T follicular helper cell (primary cell): Measurements from ENCODE around the gene LRRC4C.

ENCODE experiments used
- DNase-seq: peaks from one replicate; pipeline ENCODE4 v3.0.0-alpha.2; 2020; ENCODE audit warnings: low read depth

The LRRC4C gene

DNA sequence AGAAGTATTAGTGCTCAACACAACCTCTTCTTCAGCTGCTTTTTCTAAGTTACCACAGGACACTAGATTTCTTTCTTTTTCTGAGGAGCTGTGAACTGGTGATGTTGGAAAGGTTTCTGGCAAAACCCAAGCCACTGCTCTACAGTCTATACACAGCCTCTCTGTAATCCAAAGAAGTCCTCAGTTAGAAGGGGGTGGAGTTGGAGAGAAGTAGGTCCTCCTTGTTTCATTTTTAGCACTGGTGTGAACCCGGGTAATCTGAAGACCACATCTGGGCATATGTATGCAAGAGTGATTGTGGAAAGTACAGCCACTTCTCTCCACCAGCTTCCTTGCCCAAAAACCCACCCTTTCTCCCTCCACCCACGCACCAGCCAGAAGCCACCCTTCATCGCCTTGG is 1168.1 kb downstream of the LRRC4C start:
- no peak for DNase-seq

DNA sequence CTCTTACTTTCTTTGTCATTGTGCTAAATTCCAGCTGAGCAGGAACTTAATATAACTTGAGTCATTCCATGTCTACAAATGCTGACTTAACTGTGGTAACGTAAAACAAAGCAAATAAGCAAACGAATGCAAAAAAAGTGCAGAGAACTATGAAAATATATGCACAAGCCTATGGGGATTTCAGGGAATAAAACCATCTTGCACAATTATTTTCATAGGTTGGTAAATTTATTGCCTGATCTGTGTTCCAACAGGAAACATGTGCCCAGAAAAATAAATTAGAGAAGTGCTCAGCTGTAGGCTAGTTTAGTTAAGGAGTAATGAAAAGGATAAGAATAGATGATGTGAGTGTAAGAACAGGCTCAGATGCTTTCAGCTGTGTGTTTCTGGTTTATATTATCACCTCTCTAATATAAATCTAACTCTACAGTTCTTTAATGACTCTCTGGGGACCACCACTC is 1169.3 kb downstream of the LRRC4C start:
- no peak for DNase-seq

DNA sequence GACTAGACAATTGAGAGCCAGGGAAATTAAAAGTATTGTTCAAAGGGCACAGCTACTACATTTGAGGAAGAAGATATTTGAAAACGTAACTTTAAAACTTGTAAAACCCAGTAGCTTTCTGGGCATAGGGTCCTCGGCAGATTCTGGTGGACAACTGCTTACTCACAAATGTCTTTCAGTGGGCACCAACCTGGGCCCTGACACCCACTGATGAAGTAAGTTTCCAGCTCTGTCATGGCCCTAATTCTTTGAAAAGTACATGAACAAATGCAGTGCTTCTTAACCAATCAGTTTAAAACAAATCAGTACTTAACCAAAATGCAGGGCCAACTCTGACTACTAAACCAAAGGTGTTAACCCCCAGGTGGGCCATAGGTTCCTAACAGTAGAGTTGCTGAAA is 1170.1 kb downstream of the LRRC4C start:
- DNase-seq = no peak

DNA sequence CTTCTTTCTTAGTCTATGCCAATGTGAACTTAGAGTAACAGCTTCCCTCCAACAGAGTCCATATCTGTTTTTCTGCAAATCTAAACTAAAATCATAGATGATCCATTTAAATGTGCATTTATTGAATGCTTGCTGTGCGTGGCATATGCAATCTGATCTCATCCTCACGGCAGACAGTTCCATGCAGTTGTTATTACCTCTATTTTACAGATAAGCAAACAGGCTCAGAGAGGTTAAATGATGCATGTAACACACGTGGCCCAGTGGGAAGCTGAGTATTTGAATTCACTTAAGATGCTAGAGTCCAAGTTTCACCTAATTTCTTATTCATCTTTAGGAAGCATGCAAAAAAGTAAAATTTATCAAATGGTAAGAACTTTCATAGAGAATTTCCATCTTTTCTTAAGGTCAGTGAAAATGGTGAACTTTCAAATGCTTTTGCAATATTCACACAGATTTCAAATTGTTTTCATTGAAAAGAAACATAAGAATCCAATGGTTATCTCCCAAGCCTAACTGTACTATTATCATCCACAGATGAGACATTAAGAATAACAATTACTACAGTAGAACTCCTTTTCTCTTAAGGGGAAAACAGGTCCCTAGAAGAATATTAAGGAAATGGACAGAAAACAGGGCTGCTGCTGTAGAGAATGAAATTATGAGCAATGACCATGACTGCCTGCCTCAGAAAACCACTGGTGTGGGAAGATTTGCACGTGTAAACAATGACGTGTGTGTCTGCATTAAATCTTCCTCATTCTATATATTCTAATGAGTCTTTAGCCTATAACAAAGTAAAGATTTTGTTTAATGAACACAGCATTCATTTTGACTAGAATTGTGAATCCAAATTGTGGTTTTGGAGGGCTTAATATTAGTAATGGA is 1171.3 kb downstream of the LRRC4C start:
- DNase-seq = no peak

DNA sequence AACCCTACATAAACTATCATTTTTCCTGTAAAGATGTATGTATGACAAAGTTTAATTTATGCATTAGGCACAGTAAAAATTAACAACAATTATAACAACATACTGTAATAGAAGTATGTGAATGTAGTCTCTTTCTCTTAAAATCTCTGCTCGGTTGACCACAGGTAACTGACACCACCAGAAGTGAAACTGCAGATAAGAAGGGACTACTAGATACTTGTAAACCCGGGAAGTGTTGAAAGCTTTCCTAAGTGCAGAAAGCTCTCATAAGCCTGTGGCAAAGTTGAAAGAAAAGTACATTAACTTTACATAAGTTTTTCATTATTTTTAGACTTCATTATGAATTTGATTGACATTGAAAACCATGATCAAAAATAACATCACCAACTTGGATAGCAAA is 1173.3 kb downstream of the LRRC4C start:
- DNase-seq = no peak

DNA sequence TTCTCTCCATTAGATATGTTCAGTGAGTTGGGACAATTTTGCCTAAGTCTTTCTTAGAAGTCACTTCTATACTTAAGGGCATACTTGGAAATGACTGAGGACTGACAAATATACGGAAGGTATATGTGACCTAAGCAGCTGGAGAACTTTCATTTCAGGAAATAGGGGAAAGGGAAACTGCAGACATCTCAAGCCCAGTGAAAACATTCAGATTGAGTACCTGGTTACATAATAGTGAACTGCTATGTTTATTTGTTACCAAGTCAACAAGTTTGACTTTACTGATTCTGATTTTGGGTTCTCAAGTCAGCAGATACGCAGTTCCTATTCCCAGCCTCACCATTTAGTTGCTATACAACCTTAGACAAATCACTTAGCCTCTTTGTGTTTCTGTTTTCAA is 1173.9 kb downstream of the LRRC4C start:
- no peak for DNase-seq

DNA sequence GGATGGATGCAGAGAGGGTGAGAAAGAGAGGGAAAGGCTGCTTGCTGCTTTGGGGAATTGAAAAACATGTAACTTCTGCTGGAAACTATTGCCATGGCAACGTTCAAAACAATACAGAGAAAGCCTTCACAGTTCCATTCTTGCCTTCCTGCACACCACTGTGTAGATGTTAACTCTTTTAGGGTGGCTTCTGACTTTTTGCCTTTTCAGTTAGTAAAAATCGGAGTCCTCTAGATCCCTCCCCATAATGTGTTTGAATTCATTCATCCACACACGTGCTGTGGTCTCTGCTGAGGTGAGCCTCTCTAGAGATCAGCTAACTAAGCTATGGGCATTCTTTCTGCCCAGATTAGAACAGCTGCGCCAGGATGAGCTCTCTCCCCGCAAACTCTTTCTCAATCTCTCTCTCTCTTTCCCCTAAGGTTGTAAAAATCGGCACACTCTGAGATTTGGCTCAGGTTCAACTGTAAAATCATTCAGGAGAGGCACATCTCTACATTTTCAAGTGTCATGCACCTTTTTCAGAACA is 1178.3 kb downstream of the LRRC4C start:
- DNase-seq = no peak

DNA sequence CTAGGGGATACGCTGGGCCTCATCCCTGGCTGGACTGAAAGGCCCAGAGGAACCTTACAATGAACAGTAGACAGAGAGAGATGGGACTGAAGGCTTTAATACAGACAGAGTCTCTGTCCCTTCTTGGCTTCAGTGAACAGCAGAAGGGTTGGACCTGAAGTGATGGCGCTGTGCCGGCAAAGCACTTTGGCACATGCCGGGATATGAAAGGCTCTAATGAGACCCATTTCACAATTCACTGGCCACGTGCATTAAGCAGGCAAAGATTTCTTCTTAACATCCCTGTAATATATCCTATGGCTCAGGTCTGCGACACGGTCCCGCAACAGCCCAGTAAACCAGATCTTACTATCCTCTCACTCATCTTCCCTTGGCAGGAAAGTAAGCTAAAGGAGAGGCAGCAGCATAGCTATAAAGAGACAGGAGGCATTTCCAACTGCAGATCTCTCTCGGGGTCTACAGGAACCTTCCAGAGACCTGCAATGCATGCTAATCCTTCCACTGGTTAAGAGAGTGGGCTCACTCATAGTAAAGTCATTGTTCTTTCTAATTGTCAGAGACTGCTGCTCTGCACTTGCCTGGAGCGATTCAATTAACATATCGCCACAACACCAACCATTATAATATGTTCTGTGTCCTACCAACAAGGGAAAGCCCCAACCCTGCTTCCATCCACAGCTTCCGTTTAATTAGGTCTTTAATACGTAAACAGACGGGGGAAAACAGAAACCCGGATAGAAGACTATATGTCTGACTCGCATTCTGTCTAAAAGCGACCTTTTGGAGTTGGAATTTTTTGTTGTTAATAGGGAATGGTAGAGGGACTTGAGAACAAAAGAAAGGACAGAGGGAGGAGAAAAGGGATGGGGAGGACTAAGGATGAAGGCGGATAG is 1179.0 kb downstream of the LRRC4C start:
- DNase-seq = no peak

DNA sequence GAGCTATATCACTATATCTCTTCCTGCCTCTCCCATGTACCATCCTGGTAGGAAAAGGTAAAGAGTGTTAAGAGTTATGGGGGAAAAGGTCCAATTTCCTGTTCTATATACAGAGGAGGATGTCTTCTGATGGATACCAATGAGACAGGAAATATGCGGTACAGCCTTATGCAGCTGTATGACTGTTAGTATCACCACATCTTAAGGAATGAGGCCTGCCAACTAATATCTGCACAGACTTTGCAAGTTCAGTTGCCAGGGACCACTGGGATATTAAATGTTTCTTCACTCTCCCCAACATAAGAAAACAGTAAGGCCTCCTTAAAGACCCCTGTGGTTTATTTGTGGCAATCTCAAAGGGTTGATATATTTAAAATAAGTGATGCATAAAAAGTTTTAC is 1182.5 kb downstream of the LRRC4C start:
- DNase-seq = no peak

DNA sequence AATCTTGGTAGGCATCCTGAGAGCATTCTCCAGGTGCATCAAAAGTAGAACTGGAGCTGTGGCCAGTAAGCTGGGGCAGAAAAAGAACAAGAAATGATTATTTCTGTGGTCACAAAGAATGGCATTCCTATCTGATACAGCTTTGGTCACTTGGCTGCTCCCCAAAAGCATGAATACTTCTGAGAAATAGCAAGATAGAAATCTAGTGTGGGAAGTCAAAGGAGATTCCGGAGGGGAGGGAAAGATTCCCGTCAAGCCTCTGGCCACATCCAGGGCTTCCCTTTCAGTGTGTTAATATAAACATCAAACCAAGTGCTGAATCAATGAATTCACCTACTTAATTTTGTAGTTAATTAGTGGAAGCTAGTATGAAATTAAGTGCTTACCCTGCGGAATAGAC is 1185.4 kb downstream of the LRRC4C start:
- no peak for DNase-seq

DNA sequence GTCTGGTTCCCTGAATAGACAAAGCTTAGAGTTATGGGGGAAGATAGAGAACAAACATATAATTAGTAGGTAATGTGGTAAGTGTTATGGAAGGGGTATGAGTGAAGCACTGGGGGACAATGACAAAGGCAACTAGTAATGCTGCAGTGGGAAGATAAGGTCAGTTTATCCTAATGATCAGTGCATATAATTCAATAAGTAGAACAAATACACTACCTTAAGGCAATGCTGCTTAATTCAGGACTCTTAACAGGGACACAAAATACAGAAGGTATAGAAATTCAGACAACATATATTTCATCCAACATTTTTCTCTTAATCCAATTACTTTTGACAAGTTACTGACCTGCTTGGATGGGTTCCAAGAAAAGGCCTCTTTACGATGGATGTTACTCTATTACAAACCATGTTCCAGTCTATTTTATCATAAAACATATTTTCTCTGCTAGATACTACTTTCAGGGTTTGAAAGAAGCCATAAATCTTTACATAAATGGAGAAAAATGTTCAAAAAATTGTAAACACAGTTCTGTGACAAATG is 1186.2 kb downstream of the LRRC4C start:
- DNase-seq = no peak

DNA sequence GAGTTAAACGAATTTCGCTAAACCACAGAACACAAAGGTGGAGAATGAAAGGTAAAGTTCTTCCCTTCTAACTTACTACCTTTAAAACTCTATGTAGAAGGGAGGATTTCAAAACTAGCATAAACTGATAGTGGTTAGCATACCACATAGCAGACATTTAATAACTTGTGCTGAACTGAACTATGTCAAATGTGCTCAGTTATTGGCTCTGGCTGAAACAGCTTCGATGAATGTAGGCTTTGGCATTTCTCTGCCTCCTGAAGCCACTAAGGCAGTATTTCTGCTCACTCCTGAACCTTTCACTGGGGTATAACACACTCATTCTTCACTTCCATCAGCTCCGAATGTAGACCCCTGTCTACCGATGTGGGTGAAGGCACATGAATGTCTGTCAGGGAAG is 1188.1 kb downstream of the LRRC4C start:
- no peak for DNase-seq

DNA sequence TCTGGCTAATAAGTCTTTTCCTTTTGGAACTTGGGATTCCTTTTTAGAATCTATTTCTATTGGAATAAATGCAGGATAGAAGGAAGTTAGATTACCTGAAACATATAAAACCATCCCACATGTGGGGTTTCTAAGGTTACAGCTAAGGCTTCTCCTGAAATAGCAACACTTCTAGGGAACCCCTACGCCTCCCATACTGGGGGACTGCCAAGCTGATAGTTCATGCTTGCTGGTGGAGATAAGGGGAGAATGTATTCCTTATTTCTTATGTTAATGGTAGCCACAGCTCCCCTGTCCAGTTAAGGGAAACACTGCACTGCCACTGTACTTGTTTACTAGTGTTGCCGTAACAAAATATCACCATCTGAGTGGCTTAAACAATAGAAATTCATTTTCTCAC is 1189.6 kb downstream of the LRRC4C start:
- DNase-seq = no peak

DNA sequence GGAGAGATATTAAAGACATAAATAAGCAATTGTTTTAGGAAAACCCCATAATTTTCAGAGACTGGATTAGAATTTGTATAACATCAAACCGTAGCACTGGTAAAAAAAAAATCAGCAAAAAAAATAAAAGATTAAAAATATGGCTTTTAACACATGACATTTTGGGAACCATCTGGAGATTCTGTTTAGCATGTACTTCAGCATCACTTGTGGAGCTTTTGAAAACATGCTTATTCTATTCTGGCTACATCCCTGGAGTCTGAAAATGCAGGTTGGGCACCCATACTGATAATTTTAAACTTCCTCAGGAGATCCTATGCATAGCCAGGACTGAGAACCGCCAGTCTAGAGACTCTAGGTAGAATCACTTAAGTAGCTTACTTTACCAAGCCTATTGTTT is 1190.9 kb downstream of the LRRC4C start:
- DNase-seq = no peak

DNA sequence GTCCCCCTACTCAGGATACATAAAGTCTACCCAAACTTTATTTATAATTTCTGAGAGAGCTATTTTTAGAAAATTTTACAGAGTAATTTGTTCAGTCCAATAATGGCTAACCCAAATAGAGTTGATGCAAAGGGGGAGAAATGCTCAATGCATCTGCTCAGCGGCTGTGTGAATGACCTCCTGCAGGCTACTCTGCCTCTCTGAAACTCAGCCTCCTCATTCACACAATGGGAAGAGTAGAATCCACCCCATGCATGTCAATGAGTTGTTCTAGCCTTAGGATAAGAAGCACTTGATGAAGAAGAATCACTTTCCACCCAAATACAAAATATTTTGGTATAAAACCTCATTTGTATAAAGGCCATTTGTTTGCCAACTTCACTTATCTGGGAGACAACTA is 1204.0 kb downstream of the LRRC4C start:
- DNase-seq = no peak

DNA sequence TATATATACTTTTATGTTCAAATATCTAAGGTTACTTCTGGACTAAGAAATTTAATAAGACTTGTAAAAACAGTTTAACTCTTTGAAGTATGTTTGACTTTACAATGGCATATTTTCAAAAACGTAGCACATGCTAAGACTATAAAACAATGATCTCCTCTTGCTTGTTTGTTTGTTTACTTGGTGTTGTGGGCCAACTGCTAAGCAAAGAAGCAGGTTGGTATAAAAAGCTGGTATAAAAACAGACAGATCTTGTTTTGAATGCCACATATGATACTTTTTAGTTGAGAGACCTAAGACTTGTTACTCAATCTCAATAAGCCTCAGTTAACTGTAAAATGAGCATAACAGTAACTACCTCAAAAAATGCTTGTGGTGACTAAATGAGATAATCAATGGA is 1206.3 kb downstream of the LRRC4C start:
- DNase-seq = no peak

DNA sequence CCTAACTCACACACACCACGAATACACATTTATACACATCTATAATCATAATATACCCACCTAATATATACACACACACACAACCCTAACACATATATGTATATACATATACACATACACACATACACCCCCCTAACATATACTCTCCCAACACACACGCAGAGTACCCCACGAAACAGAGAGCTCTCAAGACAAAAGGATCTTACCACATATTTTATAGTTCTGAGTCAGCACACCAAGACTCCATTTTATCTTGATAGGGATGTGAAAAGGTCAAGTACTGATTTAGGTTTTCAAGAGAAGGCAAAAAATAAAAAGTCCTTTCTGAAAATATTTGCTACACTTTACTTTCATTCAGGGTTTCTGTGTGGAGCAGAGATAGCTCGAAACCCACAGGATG is 1207.2 kb downstream of the LRRC4C start:
- DNase-seq = no peak

DNA sequence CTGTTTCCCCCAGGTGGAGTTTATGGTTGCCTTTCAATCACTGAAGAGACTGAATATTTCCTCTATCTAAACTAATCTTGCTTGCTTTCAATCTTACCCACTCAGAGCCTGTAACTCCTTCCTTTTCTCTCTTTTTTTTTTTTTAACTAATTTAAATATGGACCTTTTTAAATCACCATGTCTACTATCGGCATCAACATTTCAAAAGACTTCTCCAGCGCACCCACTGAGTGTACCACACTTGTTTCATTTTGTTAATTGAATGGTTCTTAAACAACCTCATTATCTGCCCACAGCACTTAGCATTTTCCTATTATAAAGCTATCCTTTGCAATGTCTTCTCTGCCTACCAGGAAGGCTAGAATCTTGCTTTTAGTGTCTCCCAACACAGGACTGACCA is 1212.5 kb downstream of the LRRC4C start:
- DNase-seq = no peak

DNA sequence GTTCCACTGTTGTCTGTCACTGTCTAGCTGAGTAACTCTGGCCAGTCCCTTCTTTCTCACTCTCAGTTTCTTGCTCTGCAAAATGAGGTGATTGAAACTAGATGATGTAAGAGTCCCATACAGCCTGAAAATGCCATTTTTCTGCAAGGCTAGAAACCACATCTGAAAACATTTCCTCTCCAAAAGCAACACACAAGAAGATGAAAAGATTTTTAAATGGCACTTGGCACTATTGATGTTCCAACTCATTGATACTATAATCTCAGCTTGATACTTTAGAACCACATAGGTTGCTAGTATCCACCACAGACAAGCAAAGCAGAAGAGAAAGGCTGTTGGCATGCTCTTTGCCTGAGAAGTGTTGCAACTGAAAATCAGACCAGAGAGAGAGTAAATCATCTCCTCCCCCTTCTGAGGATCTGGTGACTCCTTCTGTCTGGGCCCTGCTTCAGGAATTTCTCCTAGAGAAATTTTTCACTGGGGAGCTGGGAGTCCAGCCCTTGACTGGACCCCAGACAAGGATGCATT is 1217.9 kb downstream of the LRRC4C start:
- DNase-seq = no peak

DNA sequence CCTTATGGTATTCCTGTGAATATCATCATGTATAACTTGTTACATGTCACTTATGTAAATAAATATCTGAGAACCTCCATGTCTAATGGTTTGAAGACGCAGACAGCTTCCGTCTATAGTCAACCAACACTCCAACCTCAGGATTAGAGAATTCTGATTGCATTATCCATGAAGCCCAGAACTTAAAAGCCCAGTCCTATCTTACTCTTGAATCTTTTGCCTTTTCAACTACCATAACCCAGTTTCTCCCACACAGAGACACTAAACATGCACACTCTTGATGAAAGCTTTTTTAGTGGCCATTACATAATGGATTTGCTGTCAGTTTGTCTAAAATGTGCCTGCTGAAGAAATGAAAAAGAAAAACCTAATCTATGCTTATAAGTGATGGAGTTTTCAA is 1219.2 kb downstream of the LRRC4C start:
- DNase-seq = no peak

DNA sequence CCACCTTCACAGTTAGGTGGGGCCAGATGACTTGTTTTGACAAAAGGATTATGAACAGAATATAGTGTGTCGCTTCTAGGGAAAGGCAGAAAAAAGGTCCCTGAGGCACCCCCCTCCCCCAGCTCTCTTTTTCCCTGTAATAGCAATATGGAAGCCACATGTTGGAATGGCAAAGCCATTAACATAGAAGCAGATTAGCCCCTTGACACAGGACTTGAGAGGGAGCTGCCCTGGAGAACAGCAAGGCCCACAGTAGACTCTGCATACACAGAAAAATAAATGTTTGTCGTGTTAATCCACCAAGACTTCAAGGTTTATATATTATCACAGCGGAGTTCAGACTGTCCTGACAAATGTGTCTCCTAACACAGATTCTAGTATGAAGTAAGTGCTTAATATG is 1222.9 kb downstream of the LRRC4C start:
- no peak for DNase-seq

DNA sequence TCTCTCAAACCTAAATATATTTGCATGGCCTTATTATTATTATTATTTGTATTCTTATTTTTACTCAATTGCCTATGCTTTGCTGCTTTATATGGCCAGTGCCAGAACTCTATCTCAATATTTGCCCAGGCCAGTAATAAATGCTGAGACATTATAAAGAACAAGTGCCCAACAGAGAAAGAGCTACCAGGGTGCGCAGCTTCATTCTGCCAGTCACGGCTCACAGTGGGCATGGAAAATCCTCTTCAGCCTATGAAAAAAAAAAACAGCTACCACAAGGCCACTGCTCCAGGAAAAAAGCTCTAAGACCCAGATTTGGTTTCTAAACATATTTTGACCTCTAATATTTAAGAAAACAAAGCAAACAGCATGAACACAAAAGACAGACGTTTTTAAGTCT is 1223.6 kb downstream of the LRRC4C start:
- DNase-seq = no peak
